ENCODE results near the gene CHST3.

The CHST3 gene

GRCh38 chr10:72011468-72011867, 47.3 kb downstream of the CHST3 start:
- Histone ChIP-seq H3K9me3 (ENCODE audit: low read length) (no peaks in the 10 kb centered on the region), H3K4me3 (ENCODE audit: low read depth in 1 of 2, low read length in 2 of 2) (no peak overlapping the region), H3K27ac (ENCODE audit: low read depth, low read length) (peak overlapping the region; percentile 46), H3K27me3 (ENCODE audit: control insufficient read depth in 1 of 2, insufficient read depth in 2 of 2, low read length in 2 of 2) (no peaks in the 10 kb centered on the region), H3K9ac (ENCODE audit: low read length) (no peak overlapping the region), H3K36me3 (ENCODE audit: insufficient read depth, low read length) (peaks cover 17% of the 10 kb centered on the region), H3K4me1 (ENCODE audit: insufficient read depth, low read length) (peaks cover 49% of the 10 kb centered on the region)

DNA sequence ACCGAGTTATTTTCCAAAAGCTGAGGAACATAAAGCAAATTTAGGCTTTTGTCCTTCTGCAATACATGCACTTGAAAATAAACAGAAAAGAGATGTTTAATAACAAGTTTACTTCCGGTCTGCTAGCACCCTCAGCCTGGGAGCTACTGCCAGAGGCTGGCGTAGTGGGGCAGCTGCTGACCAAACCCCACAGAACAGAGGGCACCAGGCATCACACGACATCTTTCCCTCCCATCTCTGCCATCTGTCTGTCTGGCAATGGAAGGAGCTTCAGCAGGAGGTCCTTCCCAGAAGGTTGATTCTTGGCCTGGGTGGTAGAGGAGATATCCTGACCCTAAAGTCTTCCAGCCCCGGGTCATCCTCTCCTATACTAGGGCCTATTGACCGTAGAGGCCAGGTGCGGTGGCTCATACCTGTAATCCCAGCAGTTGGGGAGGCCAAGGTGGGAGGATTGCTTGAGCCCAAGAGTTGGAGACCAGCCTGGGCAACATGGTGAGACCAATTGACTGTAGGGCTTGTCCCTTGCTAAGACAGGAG, 47.8 kb downstream of the CHST3 start:
- peaks cover 49% of the 10 kb centered on the region for H3K4me1 ChIP-seq (ENCODE audit: insufficient read depth, low read length)
- peaks cover 12% of the 10 kb centered on the region for H3K36me3 ChIP-seq (ENCODE audit: insufficient read depth, low read length)
- H3K9ac ChIP-seq (ENCODE audit: low read length) = no peak overlapping the region
- H3K27me3 ChIP-seq (ENCODE audit: control insufficient read depth in 1 of 2, insufficient read depth in 2 of 2, low read length in 2 of 2) = no peaks in the 10 kb centered on the region
- H3K9me3 ChIP-seq (ENCODE audit: low read length) = no peaks in the 10 kb centered on the region
- no peak overlapping the region for H3K4me3 ChIP-seq (ENCODE audit: low read depth in 1 of 2, low read length in 2 of 2)
- H3K27ac ChIP-seq (ENCODE audit: low read depth, low read length) = peak overlapping the region; percentile 3

- H3K9ac ChIP-seq (ENCODE audit: low read length) = no peak overlapping the region
- no peak overlapping the region for H3K4me3 ChIP-seq (ENCODE audit: low read depth in 1 of 2, low read length in 2 of 2)
- no peaks in the 10 kb centered on the region for H3K27me3 ChIP-seq (ENCODE audit: control insufficient read depth in 1 of 2, insufficient read depth in 2 of 2, low read length in 2 of 2)
- H3K9me3 ChIP-seq (ENCODE audit: low read length) = no peaks in the 10 kb centered on the region
- H3K4me1 ChIP-seq (ENCODE audit: insufficient read depth, low read length) = peaks cover 50% of the 10 kb centered on the region
- peaks cover 4% of the 10 kb centered on the region for H3K36me3 ChIP-seq (ENCODE audit: insufficient read depth, low read length)
- no peak overlapping the region for H3K27ac ChIP-seq (ENCODE audit: low read depth, low read length)
These were observed 48.6 kb downstream of the CHST3 start for GRCh38 chr10:72012796-72013195.

- H3K27me3 ChIP-seq (ENCODE audit: control insufficient read depth in 1 of 2, insufficient read depth in 2 of 2, low read length in 2 of 2) = no peaks in the 10 kb centered on the region
- H3K9ac ChIP-seq (ENCODE audit: low read length) = no peak overlapping the region
- no peak overlapping the region for H3K27ac ChIP-seq (ENCODE audit: low read depth, low read length)
- H3K4me3 ChIP-seq (ENCODE audit: low read depth in 1 of 2, low read length in 2 of 2) = no peak overlapping the region
- no peaks in the 10 kb centered on the region for H3K36me3 ChIP-seq (ENCODE audit: insufficient read depth, low read length)
- H3K4me1 ChIP-seq (ENCODE audit: insufficient read depth, low read length) = peaks cover 46% of the 10 kb centered on the region
- H3K9me3 ChIP-seq (ENCODE audit: low read length) = no peaks in the 10 kb centered on the region
These were observed 49.2 kb downstream of the CHST3 start for GRCh38 chr10:72013202-72013945.

- no peaks in the 10 kb centered on the region for H3K36me3 ChIP-seq (ENCODE audit: insufficient read depth, low read length)
- no peaks in the 10 kb centered on the region for H3K27me3 ChIP-seq (ENCODE audit: control insufficient read depth in 1 of 2, insufficient read depth in 2 of 2, low read length in 2 of 2)
- H3K27ac ChIP-seq (ENCODE audit: low read depth, low read length) = no peak overlapping the region
- no peak overlapping the region for H3K9ac ChIP-seq (ENCODE audit: low read length)
- H3K4me1 ChIP-seq (ENCODE audit: insufficient read depth, low read length) = peaks cover 38% of the 10 kb centered on the region
- H3K9me3 ChIP-seq (ENCODE audit: low read length) = no peaks in the 10 kb centered on the region
- H3K4me3 ChIP-seq (ENCODE audit: low read depth in 1 of 2, low read length in 2 of 2) = no peak overlapping the region
These were observed 50.0 kb downstream of the CHST3 start for GRCh38 chr10:72014197-72014596.

DNA sequence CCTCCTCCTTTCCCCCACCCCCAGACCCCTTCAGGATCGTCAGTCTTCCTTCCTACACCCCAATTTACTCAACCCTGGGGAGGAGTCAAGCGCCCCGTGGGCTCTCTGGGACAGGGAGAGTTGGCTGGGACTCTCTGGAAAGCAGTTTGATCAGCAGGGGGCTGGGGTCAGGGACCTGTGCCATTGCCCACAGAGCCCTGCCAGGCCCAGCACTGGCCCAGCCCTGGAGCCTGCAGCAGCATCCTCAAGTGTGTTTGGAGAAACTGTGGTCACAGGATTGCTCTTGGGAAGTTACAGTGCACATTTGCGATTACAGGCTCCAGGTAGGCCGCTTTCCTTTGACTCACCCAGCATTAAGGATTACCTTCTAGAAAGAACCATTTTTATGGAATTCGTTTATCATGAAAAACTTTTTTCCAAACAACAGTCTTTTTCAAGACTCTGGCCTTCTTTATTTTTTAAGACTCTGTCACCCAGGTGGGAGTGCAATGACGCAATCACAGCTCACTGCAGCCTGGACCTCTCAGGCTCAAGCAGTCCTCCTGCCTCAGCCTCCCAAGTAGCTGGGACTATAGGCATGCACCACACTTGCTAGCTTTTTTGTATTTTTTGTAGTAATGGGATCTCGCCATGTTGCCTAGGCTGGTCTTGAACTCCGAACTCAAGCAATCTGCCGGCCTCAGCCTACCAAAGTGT, 50.7 kb downstream of the CHST3 start:
- Histone ChIP-seq H3K27me3 (ENCODE audit: control insufficient read depth in 1 of 2, insufficient read depth in 2 of 2, low read length in 2 of 2) (no peaks in the 10 kb centered on the region), H3K36me3 (ENCODE audit: insufficient read depth, low read length) (no peaks in the 10 kb centered on the region), H3K9ac (ENCODE audit: low read length) (no peak overlapping the region), H3K4me3 (ENCODE audit: low read depth in 1 of 2, low read length in 2 of 2) (no peak overlapping the region), H3K27ac (ENCODE audit: low read depth, low read length) (no peak overlapping the region), H3K4me1 (ENCODE audit: insufficient read depth, low read length) (peaks cover 32% of the 10 kb centered on the region), H3K9me3 (ENCODE audit: low read length) (no peaks in the 10 kb centered on the region)

DNA sequence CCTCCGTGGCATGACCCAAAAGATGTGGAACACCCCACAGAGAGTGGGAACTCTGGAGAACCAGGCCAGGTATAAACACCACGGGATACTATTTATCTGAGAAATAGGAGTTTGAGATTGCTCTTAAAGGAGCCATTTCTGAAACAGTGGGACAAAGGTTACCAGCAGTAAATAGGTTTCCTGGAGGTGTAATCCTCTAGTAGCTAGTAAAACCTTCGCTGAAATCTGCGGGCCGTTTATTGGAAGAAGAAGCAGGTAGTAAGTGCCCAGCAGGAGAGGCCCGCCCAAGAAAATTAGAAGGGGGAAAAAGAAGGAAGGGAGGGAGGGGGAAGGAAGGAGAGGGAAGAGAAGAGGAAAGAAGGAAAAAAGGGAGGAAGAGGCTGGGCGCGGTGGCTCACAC, 51.6 kb downstream of the CHST3 start:
- H3K9ac ChIP-seq (ENCODE audit: low read length) = no peak overlapping the region
- H3K9me3 ChIP-seq (ENCODE audit: low read length) = no peaks in the 10 kb centered on the region
- H3K27me3 ChIP-seq (ENCODE audit: control insufficient read depth in 1 of 2, insufficient read depth in 2 of 2, low read length in 2 of 2) = no peaks in the 10 kb centered on the region
- H3K36me3 ChIP-seq (ENCODE audit: insufficient read depth, low read length) = no peaks in the 10 kb centered on the region
- H3K4me3 ChIP-seq (ENCODE audit: low read depth in 1 of 2, low read length in 2 of 2) = no peak overlapping the region
- peaks cover 23% of the 10 kb centered on the region for H3K4me1 ChIP-seq (ENCODE audit: insufficient read depth, low read length)
- no peak overlapping the region for H3K27ac ChIP-seq (ENCODE audit: low read depth, low read length)

- Histone ChIP-seq H3K9me3 (ENCODE audit: low read length) (no peaks in the 10 kb centered on the region), H3K4me3 (ENCODE audit: low read depth in 1 of 2, low read length in 2 of 2) (no peak overlapping the region), H3K36me3 (ENCODE audit: insufficient read depth, low read length) (no peaks in the 10 kb centered on the region), H3K9ac (ENCODE audit: low read length) (no peak overlapping the region), H3K27ac (ENCODE audit: low read depth, low read length) (no peak overlapping the region), H3K27me3 (ENCODE audit: control insufficient read depth in 1 of 2, insufficient read depth in 2 of 2, low read length in 2 of 2) (no peaks in the 10 kb centered on the region), H3K4me1 (ENCODE audit: insufficient read depth, low read length) (peaks cover 24% of the 10 kb centered on the region)
These were observed 52.6 kb downstream of the CHST3 start for GRCh38 chr10:72016608-72017300.

DNA sequence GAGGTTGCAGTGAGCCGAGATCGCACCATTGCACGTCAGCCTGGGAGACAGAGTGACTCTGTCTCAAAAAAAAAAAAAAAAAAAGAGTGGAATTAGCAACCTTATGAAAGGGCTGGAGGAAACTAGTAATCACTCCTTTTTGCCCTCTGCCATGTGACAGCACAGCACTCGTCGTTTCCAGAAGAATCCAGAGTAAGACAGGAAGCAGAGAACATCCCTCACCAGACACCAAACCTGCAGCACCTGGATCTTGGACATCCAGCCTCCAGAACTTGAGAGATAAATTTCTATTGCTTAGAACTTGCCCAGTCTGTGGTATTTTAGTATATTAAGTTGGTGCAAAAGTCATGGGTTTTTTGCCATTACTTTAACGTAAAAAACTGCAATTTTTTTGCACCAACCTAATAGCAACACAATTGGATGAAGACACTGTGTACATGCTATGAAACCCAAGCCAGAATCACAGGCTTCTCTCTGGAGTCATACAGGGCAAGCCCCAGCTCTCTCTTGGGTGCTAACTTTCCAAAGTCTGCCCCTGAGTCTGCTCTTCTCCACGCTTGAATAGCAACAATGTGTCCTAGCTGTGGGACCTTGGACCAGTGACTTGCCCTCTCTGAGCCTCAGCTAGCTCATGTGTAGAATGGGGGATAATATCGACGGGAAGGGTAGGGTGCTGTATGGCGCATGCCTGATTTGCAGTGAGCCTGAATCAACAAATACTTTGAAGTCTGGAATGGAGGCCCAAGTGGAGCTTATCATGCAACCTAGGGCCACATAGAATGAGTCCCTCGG, 55.1 kb downstream of the CHST3 start:
- Histone ChIP-seq H3K9ac (ENCODE audit: low read length) (no peak overlapping the region), H3K4me1 (ENCODE audit: insufficient read depth, low read length) (peaks cover 24% of the 10 kb centered on the region), H3K27me3 (ENCODE audit: control insufficient read depth in 1 of 2, insufficient read depth in 2 of 2, low read length in 2 of 2) (no peaks in the 10 kb centered on the region), H3K36me3 (ENCODE audit: insufficient read depth, low read length) (no peaks in the 10 kb centered on the region), H3K4me3 (ENCODE audit: low read depth in 1 of 2, low read length in 2 of 2) (no peak overlapping the region), H3K9me3 (ENCODE audit: low read length) (no peaks in the 10 kb centered on the region), H3K27ac (ENCODE audit: low read depth, low read length) (no peak overlapping the region)

DNA sequence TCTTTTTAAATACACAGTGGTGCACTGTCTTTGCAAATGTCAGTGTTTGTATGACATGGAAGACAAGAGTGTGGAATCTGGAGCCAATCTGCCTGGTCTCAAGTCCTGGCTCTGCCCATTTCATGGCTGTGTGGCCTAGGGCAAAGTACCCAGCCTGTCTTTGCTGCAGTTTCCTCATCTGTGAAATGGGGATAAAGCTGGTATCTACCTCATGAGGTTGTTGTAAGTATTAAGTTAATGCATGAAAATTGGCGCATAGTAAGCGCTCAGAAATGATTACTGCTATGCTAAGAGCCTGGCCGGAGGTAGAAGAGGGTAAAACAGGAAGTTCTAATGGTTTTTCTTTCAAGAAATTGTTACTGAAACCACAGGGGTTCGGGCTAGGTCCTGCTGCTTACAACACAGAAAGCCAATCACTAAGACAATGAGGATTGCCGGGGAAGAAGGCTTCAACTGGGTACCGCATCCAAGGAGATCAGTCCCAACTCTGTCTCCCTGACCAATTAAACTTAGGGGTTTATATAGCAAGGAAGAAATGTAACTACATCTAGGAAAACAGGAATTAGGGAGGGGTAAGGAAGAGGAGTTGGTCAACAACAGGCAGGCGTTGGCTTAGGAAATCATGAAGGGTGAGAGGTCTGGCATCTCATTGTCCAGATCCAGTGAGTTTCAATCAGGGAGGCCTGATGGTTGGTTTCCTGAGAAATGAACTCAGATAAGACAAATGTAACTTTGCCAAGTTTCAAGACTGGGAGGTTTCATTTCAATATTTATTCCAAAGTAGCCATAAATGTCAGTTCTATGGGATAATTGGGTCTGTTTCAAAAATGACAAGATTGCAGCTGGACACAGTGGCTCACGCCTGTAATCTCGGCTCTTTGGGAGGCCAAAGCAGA, 57.0 kb downstream of the CHST3 start:
- no peaks in the 10 kb centered on the region for H3K27me3 ChIP-seq (ENCODE audit: control insufficient read depth in 1 of 2, insufficient read depth in 2 of 2, low read length in 2 of 2)
- no peaks in the 10 kb centered on the region for H3K9me3 ChIP-seq (ENCODE audit: low read length)
- H3K36me3 ChIP-seq (ENCODE audit: insufficient read depth, low read length) = no peaks in the 10 kb centered on the region
- no peak overlapping the region for H3K27ac ChIP-seq (ENCODE audit: low read depth, low read length)
- no peak overlapping the region for H3K4me3 ChIP-seq (ENCODE audit: low read depth in 1 of 2, low read length in 2 of 2)
- H3K4me1 ChIP-seq (ENCODE audit: insufficient read depth, low read length) = peaks cover 24% of the 10 kb centered on the region
- H3K9ac ChIP-seq (ENCODE audit: low read length) = no peak overlapping the region

All from muscle layer of colon (tissue), 2 donors.